HepG2 (cell line): ENCODE results near the gene KCNH1. TPM values are rescaled to one million over a fixed set of nuclear protein-coding genes. Genes with fewer than 3 reads are reported as not detected.

Experiments
- ATAC-seq: fragments of 200-7000 bp; cut with Tn5 transposase; 3 replicates; pipeline ENCODE4 v1.9.1; 2020; ENCODE audit warnings: mild to moderate bottlenecking, moderate library complexity
- BruUV-seq: library from RNA; stranded (reverse); fragments of 400-500 nt; replicated peaks from 2 replicates; lab custom pipeline; 2021; lab: Mats Ljungman, UMichigan
- CTCF ChIA-PET: fragments of 300-600 bp; formaldehyde crosslinking; extraction: SDS; loops from one replicate; lab custom pipeline; 2021; ENCODE audit warnings: low total read pairs, inconsistent platforms, low intra/inter-chr PET ratio; lab: Yijun Ruan, JAX
- POLR2A ChIA-PET: fragments of 350-600 bp; sonication (Branson Sonifier 250); formaldehyde crosslinking; loops from one replicate; lab custom pipeline; 2020; ENCODE audit warnings: antibody characterized with exemption, inconsistent platforms; lab: Yijun Ruan, JAX
- DNase-seq: peaks from one replicate; pipeline ENCODE4 v3.0.0-alpha.2; 2015; ENCODE audit warnings: low spot score
- FAIRE-seq: peaks from 3 replicates; lab custom pipeline; 2011; peaks lifted over from hg19 to GRCh38; lab: Jason Lieb, UNC
- H2AFZ ChIP-seq: one replicate; pipeline ENCODE4 v1.6.1; 2011; ENCODE audit warnings: low read length, inconsistent platforms
- H3K27ac ChIP-seq: fragments of 300-600 bp; 3 replicates; pipeline ENCODE4 v1.8.0; 2011; ENCODE audit warnings: mixed run types, mild to moderate bottlenecking, mixed read lengths, low read length, inconsistent platforms; ENCODE audit not compliant: insufficient read depth; ENCODE audit errors: extremely low read length
- H3K27me3 ChIP-seq, 2 experiments: fragments of 200-600 bp in 1 of 2; 2 replicates in 1 of 2; 3 replicates in 1 of 2; pipeline versions ENCODE4 v1.6.0 to v1.8.0; 2011; ENCODE audit warnings: low read length in 2 of 2, mild to moderate bottlenecking in 2 of 2, moderate library complexity in 2 of 2, inconsistent platforms in 1 of 2; ENCODE audit not compliant: insufficient read depth in 2 of 2, control insufficient read depth in 1 of 2
- H3K36me3 ChIP-seq, 2 experiments: fragments of 200-600 bp in 1 of 2; replicated peaks in 1 of 2; 2 replicates in 1 of 2; 3 replicates in 1 of 2; pipeline versions ENCODE4 v1.5.1 to v1.8.0; 2011; ENCODE audit warnings: low read length in 2 of 2, inconsistent platforms in 1 of 2; ENCODE audit not compliant: insufficient read depth in 2 of 2, control insufficient read depth in 1 of 2
- H3K4me1 ChIP-seq: 2 replicates; pipeline ENCODE4 v1.5.1; 2012; ENCODE audit warnings: low read length, inconsistent platforms; ENCODE audit not compliant: insufficient read depth
- H3K4me2 ChIP-seq: 2 replicates; pipeline ENCODE4 v1.6.0; 2011; ENCODE audit warnings: low read depth, low read length, inconsistent platforms
- H3K4me3 ChIP-seq, 3 experiments: fragments of 200-600 bp in 1 of 3; sonication (generic), shearing (Covaris generic) in 1 of 3; replicated peaks in 1 of 3; 2 replicates each; pipeline ENCODE4 v1.5.1; 2011 to 2016; ENCODE audit warnings: low read length in 3 of 3, inconsistent platforms in 2 of 3, low read depth in 2 of 3, mild to moderate bottlenecking in 2 of 3, control low read depth in 1 of 3, mixed read lengths in 1 of 3; ENCODE audit not compliant: insufficient read depth in 1 of 3
- H3K79me2 ChIP-seq: one replicate; pipeline ENCODE4 v1.6.1; 2011; ENCODE audit warnings: low read length, inconsistent platforms; ENCODE audit not compliant: insufficient read depth
- H3K9ac ChIP-seq: 2 replicates; pipeline ENCODE4 v1.6.0; 2011; ENCODE audit warnings: mild to moderate bottlenecking, low read depth, low read length, inconsistent platforms; ENCODE audit not compliant: insufficient read depth
- H3K9me3 ChIP-seq: 2 replicates; pipeline ENCODE4 v1.5.1; 2012; ENCODE audit warnings: mild to moderate bottlenecking, low read length
- H4K20me1 ChIP-seq: 2 replicates; pipeline ENCODE4 v1.6.0; 2011; ENCODE audit warnings: inconsistent platforms, mild to moderate bottlenecking, low read length, moderate library complexity; ENCODE audit not compliant: insufficient read depth
- HCFC1 ChIP-seq: fragments of 150-350 bp; IDR thresholded peaks from 2 replicates; pipeline ENCODE4 v1.6.1; 2014; ENCODE audit warnings: low read depth, low read length
- HNRNPK ChIP-seq: fragments of 200-400 bp; formaldehyde crosslinking; IDR thresholded peaks from 2 replicates; pipeline ENCODE4 v1.6.1; 2018; ENCODE audit warnings: low read length, low read depth, moderate library complexity, mild to moderate bottlenecking; ENCODE audit not compliant: poor library complexity, severe bottlenecking
- HOXA7 ChIP-seq: sonication (generic); formaldehyde crosslinking; IDR thresholded peaks from 2 replicates; pipeline ENCODE4 v1.8.1; 2022; ENCODE audit warnings: mild to moderate bottlenecking, missing genetic modification reagents, moderate library complexity
- KDM5B ChIP-seq: sonication (generic); formaldehyde crosslinking; IDR thresholded peaks from 2 replicates; pipeline ENCODE4 v1.4.0; 2020; ENCODE audit warnings: missing genetic modification reagents, mild to moderate bottlenecking, borderline replicate concordance
- POLR2AphosphoS5 ChIP-seq: IDR thresholded peaks from 2 replicates; pipeline ENCODE4 v1.6.1; 2012; ENCODE audit warnings: low read depth, low read length
- ZNF20 ChIP-seq: sonication (generic); formaldehyde crosslinking; IDR thresholded peaks from 2 replicates; pipeline ENCODE4 v1.4.0; 2020; ENCODE audit warnings: mild to moderate bottlenecking, moderate library complexity, missing genetic modification reagents
- ZNF446 ChIP-seq: sonication (generic); formaldehyde crosslinking; IDR thresholded peaks from 2 replicates; pipeline ENCODE4 v1.5.0; 2020; ENCODE audit warnings: mild to moderate bottlenecking, missing genetic modification reagents
- ZNF7 ChIP-seq: IDR thresholded peaks from 2 replicates; pipeline ENCODE4 v1.6.1; 2016; ENCODE audit warnings: missing biosample characterization, missing genetic modification reagents
- ZNF710 ChIP-seq: sonication (generic); formaldehyde crosslinking; IDR thresholded peaks from 2 replicates; pipeline ENCODE4 v1.5.0; 2020; ENCODE audit warnings: mild to moderate bottlenecking, missing genetic modification reagents, borderline replicate concordance
- WGBS: methylation state at CpG from one replicate; pipeline ENCODE4 v1.1.6; 2017; ENCODE audit warnings: low lambda C conversion rate; 5-methylcytosine and 5-hydroxymethylcytosine counted together
- in situ Hi-C: cut with HindIII; loops from 2 replicates; pipeline ENCODE4 v1.10.0; 2017; ENCODE audit warnings: low pct_unique_long_range_greater_than_20kb; ENCODE audit not compliant: extremely low pct_ligation_motif_present
- intact Hi-C: fragments of 100-400 bp; cut with micrococcal nuclease; formaldehyde crosslinking; loops from one replicate; pipeline ENCODE4 v1.10.0; 2022; ENCODE audit not compliant: unreplicated experiment
- polyA plus RNA-seq, 8 experiments: library from polyadenylated mRNA; depleted of rRNA in 3 of 8; stranded (reverse) in 7 of 8; unstranded in 1 of 8; fragments of >200 nt; fragmentation: Illumina TruSeq in 4 of 8; extraction: Trizol in 4 of 8; gene quantifications; 2 replicates each; pipeline versions ENCODE4 v1.2.1 to v1.2.3, GENCODE V29; 2011 to 2016; ENCODE audit warnings: low read depth in 4 of 8, missing spikeins in 1 of 8, mixed read lengths in 1 of 8; ENCODE audit not compliant: insufficient read depth in 1 of 8
- total RNA-seq, 5 experiments: library from RNA; depleted of rRNA; stranded (reverse); fragments of >200 nt; fragmentation: Illumina TruSeq; extraction: Trizol; gene quantifications; 2 replicates each; pipeline ENCODE4 v1.2.3, GENCODE V29; 2016; ENCODE audit warnings: low read depth in 1 of 5

Gene KCNH1
- total and polyA plus RNA-seq, 2 of the 13 experiments (the other 11 are each of a cell fraction or from before 2014, with no cell fraction given): not detected

- Histone ChIP-seq H3K4me3 (no peak overlapping the region), H2AFZ (no peak overlapping the region), H3K79me2 (no peaks in the 10 kb centered on the region), H3K9me3 (no peaks in the 10 kb centered on the region), H3K27ac (no peak overlapping the region), H3K9ac (no peak overlapping the region), H4K20me1 (no peaks in the 10 kb centered on the region), H3K4me2 (no peak overlapping the region), H3K36me3 (no peaks in the 10 kb centered on the region), H3K27me3 (no peaks in the 10 kb centered on the region)
- in situ Hi-C loops (no loop called here), intact Hi-C loops (no loop called here)
- WGBS: 0% methylated on average over 2 of the region's 2 CpGs
- BruUV-seq: no TSS peak
- ChIA-PET POLR2A (no interaction called here), CTCF (no interaction called here)
- FAIRE-seq (no peak), DNase-seq (no peak), ATAC-seq (no peak)
- no peak for TF ChIP-seq ZNF20 (CRISPR knock-in tag)
- TF ChIP-seq KDM5B (CRISPR knock-in tag): no peak
- TF ChIP-seq, all 625 proteins: peak for 0
- H3K4me1 ChIP-seq: no peaks in the 10 kb centered on the region
These were observed 32.5 kb downstream of the KCNH1 start for GRCh38 chr1:211101481-211101880.

GRCh38 chr1:211099393-211099792, 34.6 kb downstream of the KCNH1 start:
- DNase-seq: no peak
- no TSS peak for BruUV-seq
- in situ Hi-C loops: no loop called here
- FAIRE-seq: no peak
- Histone ChIP-seq H3K9ac (no peak overlapping the region), H3K9me3 (no peaks in the 10 kb centered on the region), H4K20me1 (no peaks in the 10 kb centered on the region), H2AFZ (no peak overlapping the region), H3K4me2 (no peak overlapping the region), H3K4me3 (no peak overlapping the region), H3K27ac (no peak overlapping the region), H3K4me1 (no peaks in the 10 kb centered on the region), H3K79me2 (no peaks in the 10 kb centered on the region), H3K27me3 (no peaks in the 10 kb centered on the region), H3K36me3 (no peaks in the 10 kb centered on the region)
- no peak for ATAC-seq
- ChIA-PET CTCF (no interaction called here), POLR2A (no interaction called here)
- intact Hi-C loops: no loop called here
- TF ChIP-seq HNRNPK: no peak
- no peak for TF ChIP-seq ZNF710 (CRISPR knock-in tag)
- no peak for TF ChIP-seq HOXA7 (CRISPR knock-in tag)
- no peak for TF ChIP-seq ZNF446
- TF ChIP-seq POLR2AphosphoS5: no peak
- no peak for TF ChIP-seq HCFC1
- TF ChIP-seq ZNF7: no peak
- WGBS: 16% methylated on average over 5 of the region's 5 CpGs
